Fibroblast of lung (primary cell): ENCODE measurements around the gene MYO5B.

Source experiments
- CTCF ChIP-seq, 2 donors: IDR thresholded peaks in 1 of 2; conservative IDR thresholded peaks in 1 of 2; 1 replicate in 1 of 2; 2 replicates in 1 of 2; pipeline ENCODE4 v1.5.1; 2011 to 2012; ENCODE audit warnings: low read length in 2 of 2, control low read depth in 1 of 2, inconsistent platforms in 1 of 2, low read depth in 1 of 2, mild to moderate bottlenecking in 1 of 2
- EZH2 ChIP-seq: IDR thresholded peaks from 2 replicates; pipeline ENCODE4 v1.5.1; 2012; ENCODE audit warnings: low read length, control low read depth, mild to moderate bottlenecking; ENCODE audit errors: missing control alignments

DNA sequence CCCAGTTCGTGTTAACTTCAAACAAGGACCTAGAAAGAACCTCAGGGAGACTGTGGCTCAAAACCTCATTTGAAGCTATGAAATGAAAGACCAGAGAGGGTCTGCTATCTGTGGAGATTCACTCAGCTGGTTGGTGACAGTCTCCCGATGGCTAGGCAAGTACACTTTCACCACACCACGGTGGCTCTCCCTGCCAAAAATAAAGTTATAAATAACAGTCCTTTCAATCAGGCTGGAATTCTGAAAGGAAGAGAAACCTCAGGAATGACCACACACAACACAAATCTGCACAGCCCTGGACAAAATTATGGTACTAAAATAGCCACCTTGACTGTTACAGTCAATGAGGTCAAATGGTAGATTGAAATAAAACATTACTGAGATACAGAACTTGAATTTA, 221.4 kb downstream of the MYO5B start:
- TF ChIP-seq CTCF (conservative IDR thresholded peaks at IDR 0.05 in 1 of 2, IDR thresholded peaks at IDR 0.05 in 1 of 2; ENCODE audit: low read depth in 1 of 2, low read length in 2 of 2) = no peak
- no peak for TF ChIP-seq EZH2
